GM12878 (cell line): ENCODE data around the gene SIL1. TPM values are rescaled to one million over a fixed set of nuclear protein-coding genes. Genes with fewer than 3 reads are reported as not detected.

ENCODE experiments used
- ATAC-seq: fragments of 200-7000 bp; cut with Tn5 transposase; 3 replicates; pipeline ENCODE4 v1.9.1; 2020; ENCODE audit warnings: mild to moderate bottlenecking, moderate library complexity
- BruUV-seq: library from RNA; stranded (reverse); fragments of 400-500 nt; replicated peaks from 2 replicates; lab custom pipeline; 2021; lab: Mats Ljungman, UMichigan
- CTCF ChIA-PET: fragments of 300-600 bp; sonication (Branson Sonifier 250); formaldehyde crosslinking; extraction: SDS; loops from one replicate; lab custom pipeline; 2021; ENCODE audit warnings: inconsistent platforms; lab: Yijun Ruan, JAX
- POLR2A ChIA-PET: fragments of 350-600 bp; formaldehyde crosslinking; extraction: SDS; loops from one replicate; lab custom pipeline; 2021; ENCODE audit warnings: inconsistent platforms; lab: Charles Lee
- RAD21 ChIA-PET: fragments of 300-600 bp; sonication (Branson Sonifier 250); formaldehyde crosslinking; loops from one replicate; lab custom pipeline; 2023; ENCODE audit warnings: antibody characterized with exemption; ENCODE audit not compliant: unreplicated experiment; lab: Charles Lee
- SMC1A ChIA-PET: fragments of 300-600 bp; sonication (Branson Sonifier 250); formaldehyde crosslinking; loops from one replicate; lab custom pipeline; 2023; ENCODE audit not compliant: unreplicated experiment, uncharacterized antibody; lab: Charles Lee
- DNase-seq: peaks from one replicate; pipeline ENCODE4 v3.0.0-alpha.2; 2011; ENCODE audit warnings: low read depth, low spot score
- FAIRE-seq: peaks from 3 replicates; lab custom pipeline; 2011; peaks lifted over from hg19 to GRCh38; lab: Jason Lieb, UNC
- H2AFZ ChIP-seq: 2 replicates; pipeline ENCODE4 v1.6.0; 2011; ENCODE audit warnings: low read depth, low read length, control low read depth; ENCODE audit not compliant: control insufficient read depth
- H3K27ac ChIP-seq: 2 replicates; pipeline ENCODE4 v1.5.1; 2011; ENCODE audit warnings: control low read depth; ENCODE audit not compliant: control insufficient read depth, insufficient read depth
- H3K27me3 ChIP-seq, 2 experiments: replicated peaks in 1 of 2; 2 replicates each; pipeline versions ENCODE4 v1.6.0 to v1.6.1; 2011; ENCODE audit warnings: low read length in 1 of 2; ENCODE audit not compliant: control insufficient read depth in 2 of 2, insufficient read depth in 2 of 2
- H3K36me3 ChIP-seq, 2 experiments: 2 replicates each; pipeline ENCODE4 v1.5.1; 2011; ENCODE audit warnings: low read length in 1 of 2; ENCODE audit not compliant: control insufficient read depth in 2 of 2, insufficient read depth in 2 of 2
- H3K4me1 ChIP-seq: 2 replicates; pipeline ENCODE4 v1.6.1; 2011; ENCODE audit warnings: mild to moderate bottlenecking, low read length, moderate library complexity, mixed read lengths; ENCODE audit not compliant: control insufficient read depth, insufficient read depth
- H3K4me2 ChIP-seq: 2 replicates; pipeline ENCODE4 v1.6.0; 2011; ENCODE audit warnings: control low read depth; ENCODE audit not compliant: control insufficient read depth, insufficient read depth
- H3K4me3 ChIP-seq: fragments of 200-600 bp; sonication (generic); 2 replicates; pipeline ENCODE4 v1.5.1; 2016
- H3K79me2 ChIP-seq: 2 replicates; pipeline ENCODE4 v1.6.0; 2011; ENCODE audit warnings: low read length; ENCODE audit not compliant: control insufficient read depth, insufficient read depth
- H3K9ac ChIP-seq: 2 replicates; pipeline ENCODE4 v1.8.0; 2011; ENCODE audit warnings: low read length, control low read depth, mixed read lengths; ENCODE audit not compliant: control insufficient read depth, insufficient read depth
- H3K9me3 ChIP-seq: replicated peaks from 3 replicates; pipeline ENCODE4 v1.5.1; 2011; ENCODE audit warnings: mild to moderate bottlenecking, low read length; ENCODE audit not compliant: control insufficient read depth, insufficient read depth
- H4K20me1 ChIP-seq: 2 replicates; pipeline ENCODE4 v1.6.0; 2011; ENCODE audit not compliant: control insufficient read depth, insufficient read depth
- ATF2 ChIP-seq: IDR thresholded peaks from 2 replicates; pipeline ENCODE4 v1.6.1; 2012; ENCODE audit warnings: low read length, inconsistent platforms
- CHD4 ChIP-seq: fragments of 200-600 bp; sonication (generic); IDR thresholded peaks from 2 replicates; pipeline ENCODE4 v1.6.1; 2016; ENCODE audit warnings: mild to moderate bottlenecking
- EP300 ChIP-seq, 2 experiments: fragments of 150-350 bp in 1 of 2; IDR thresholded peaks; 2 replicates each; pipeline ENCODE4 v1.6.1; 2011 to 2012; ENCODE audit warnings: low read depth in 2 of 2, low read length in 2 of 2, borderline replicate concordance in 1 of 2, improper control_type of control experiment in 1 of 2, inconsistent platforms in 1 of 2; ENCODE audit not compliant: control insufficient read depth in 1 of 2
- GATAD2B ChIP-seq: fragments of 450-650 bp; conservative IDR thresholded peaks from 2 replicates; pipeline ENCODE4 v1.6.1; 2017; ENCODE audit warnings: low read depth, mild to moderate bottlenecking, moderate library complexity
- KLF5 ChIP-seq: fragments of 450-650 bp; IDR thresholded peaks from 2 replicates; pipeline ENCODE4 v1.6.1; 2014; ENCODE audit warnings: mild to moderate bottlenecking; ENCODE audit not compliant: partially characterized antibody
- MEF2B ChIP-seq: fragments of 450-650 bp; IDR thresholded peaks from 2 replicates; pipeline ENCODE4 v1.6.1; 2018; ENCODE audit warnings: mild to moderate bottlenecking, moderate library complexity; ENCODE audit not compliant: partially characterized antibody, poor library complexity, severe bottlenecking
- SMAD1 ChIP-seq: fragments of 450-650 bp; IDR thresholded peaks from 2 replicates; pipeline ENCODE4 v1.6.1; 2018; ENCODE audit warnings: mild to moderate bottlenecking, low read depth; ENCODE audit not compliant: partially characterized antibody
- TCF12 ChIP-seq: IDR thresholded peaks from 2 replicates; pipeline ENCODE4 v1.6.1; 2011; ENCODE audit warnings: low read depth, mild to moderate bottlenecking, low read length
- WRNIP1 ChIP-seq: IDR thresholded peaks from 2 replicates; pipeline ENCODE4 v1.6.1; 2011; ENCODE audit warnings: low read depth, low read length, improper control_type of control experiment, borderline replicate concordance
- ZNF207 ChIP-seq: fragments of 450-650 bp; IDR thresholded peaks from 2 replicates; pipeline ENCODE4 v1.6.1; 2014; ENCODE audit warnings: antibody characterized with exemption, mild to moderate bottlenecking, borderline replicate concordance
- ZNF622 ChIP-seq: fragments of 450-650 bp; IDR thresholded peaks from 2 replicates; pipeline ENCODE4 v1.6.1; 2017; ENCODE audit warnings: mild to moderate bottlenecking, inconsistent platforms
- WGBS: methylation state at CpG from one replicate; pipeline ENCODE4 v1.1.6; 2016; ENCODE audit warnings: low lambda C conversion rate; ENCODE audit not compliant: insufficient replicate concordance, insufficient coverage; ENCODE audit errors: missing lambda C conversion rate; 5-methylcytosine and 5-hydroxymethylcytosine counted together
- in situ Hi-C: fragments of 300-500 bp; cut with MboI; formaldehyde crosslinking; loops from 9 replicates; pipeline ENCODE4 v1.14.3; 2018; ENCODE audit warnings: mixed read lengths
- intact Hi-C: fragments of 100-400 bp; cut with micrococcal nuclease; formaldehyde crosslinking; loops from one replicate; pipeline ENCODE4 v1.14.2; 2022; ENCODE audit not compliant: unreplicated experiment
- polyA plus RNA-seq, 11 experiments: library from polyadenylated mRNA; depleted of rRNA in 4 of 11; unstranded in 6 of 11; stranded (reverse) in 5 of 11; fragments of >200 nt; fragmentation: Nextera tagmentation in 4 of 11; fragmentation: Illumina TruSeq in 1 of 11; extraction: Ambion mirVana in 4 of 11; extraction: Trizol in 1 of 11; gene quantifications; 1 replicate in 1 of 11; 2 replicates in 10 of 11; pipeline versions ENCODE4 v1.2.1 to v1.2.3, GENCODE V29; 2011 to 2016; ENCODE audit warnings: inconsistent platforms in 2 of 11, missing spikeins in 2 of 11, low read depth in 1 of 11
- total RNA-seq, 4 experiments: library from RNA; depleted of rRNA in 3 of 4; stranded (reverse); fragments of >200 nt in 3 of 4; fragmentation: Illumina TruSeq in 1 of 4; extraction: Trizol in 1 of 4; gene quantifications; 2 replicates each; pipeline versions ENCODE4 v1.2.1 to v1.2.3, GENCODE V29; 2013 to 2021

Gene SIL1
- total and polyA plus RNA-seq, 10 of the 15 experiments (the other 5 are each of a cell fraction or from before 2014, with no cell fraction given), result 4.1 to 49.8 (median 29.4) TPM

GRCh38 chr5:139210585-139210984 lies 12.4 kb upstream of the SIL1 start:
- H3K27ac ChIP-seq, result no peak overlapping the region
- no peaks in the 10 kb centered on the region for H3K79me2 ChIP-seq
- no peak overlapping the region for H3K4me3 ChIP-seq
- no peak overlapping the region for H2AFZ ChIP-seq
- FAIRE-seq (no peak), ATAC-seq (no peak), DNase-seq (no peak)
- SMC1A ChIA-PET, result interaction anchor here (1.3 kb wide), 1 partner anchor 8 kb away, joined by 3 read pairs; no protein-coding TSS in a partner anchor
- H3K9me3 ChIP-seq, result no peaks in the 10 kb centered on the region
- in situ Hi-C loops, result no loop called here
- intact Hi-C loops, result no loop called here
- H4K20me1 ChIP-seq, result no peaks in the 10 kb centered on the region
- no peaks in the 10 kb centered on the region for H3K27me3 ChIP-seq
- H3K9ac ChIP-seq, result no peak overlapping the region
- no peaks in the 10 kb centered on the region for H3K4me1 ChIP-seq
- CTCF ChIA-PET, result interaction anchor here (0.6 kb wide), 1 partner anchor 1313 kb away, joined by 3 read pairs; no protein-coding TSS in a partner anchor
- 39% methylated on average over 4 of the region's 4 CpGs for WGBS
- BruUV-seq, result no TSS peak
- RAD21 ChIA-PET, result interaction anchor here (1.4 kb wide), 1 partner anchor 40 kb away, joined by 3 read pairs; no protein-coding TSS in a partner anchor
- POLR2A ChIA-PET, result no interaction called here
- TF ChIP-seq KLF5, result no peak
- no peak for TF ChIP-seq TCF12
- TF ChIP-seq CHD4, result no peak
- TF ChIP-seq WRNIP1, result no peak
- TF ChIP-seq EP300 (IDR thresholded peaks at IDR 0.05; ENCODE audit: borderline replicate concordance in 1 of 2, control insufficient read depth in 1 of 2, low read depth in 2 of 2, low read length in 2 of 2), result no peak
- no peak for TF ChIP-seq ZNF622
- TF ChIP-seq SMAD1, result no peak
- TF ChIP-seq ZNF207, result no peak
- TF ChIP-seq MEF2B, result no peak
- TF ChIP-seq GATAD2B, result no peak
- TF ChIP-seq ATF2, result no peak
- H3K4me2 ChIP-seq, result no peak overlapping the region
- no peaks in the 10 kb centered on the region for H3K36me3 ChIP-seq
